GM18870 (cell line): ENCODE data around the gene ZCRB1.
A peak's percentile ranks its signal among the peaks of the same experiment; 100 is the strongest.
"Not testable (repeated sequence)": the region's sequence is repeated elsewhere in the genome, so short reads cannot be mapped to it uniquely, and the experiment has no call there.

Source experiments
- ATAC-seq: cut with Tn5 transposase; IDR thresholded peaks from one replicate; pipeline ENCODE4 v1.9.1; 2021; ENCODE audit warnings: moderate library complexity; ENCODE audit not compliant: unreplicated experiment

The ZCRB1 gene

DNA sequence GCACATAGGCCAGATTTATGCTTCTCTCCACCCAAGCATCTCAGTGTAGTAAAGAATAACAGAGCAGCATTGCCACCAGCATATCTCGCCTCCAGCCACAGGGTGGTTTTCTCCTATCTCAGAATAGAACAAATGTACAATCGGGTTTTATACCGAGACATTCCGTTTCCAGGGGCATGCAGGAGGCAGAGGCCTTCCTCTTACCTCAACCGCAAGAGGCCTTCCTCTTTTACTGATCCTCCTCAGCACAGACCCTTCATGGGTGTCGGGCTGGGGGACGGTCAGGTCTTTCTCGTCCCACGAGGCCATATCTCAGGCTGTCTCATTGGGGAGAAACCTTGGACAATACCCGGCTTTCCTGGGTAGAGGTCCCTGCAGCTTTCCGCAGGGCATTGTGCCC lies 4.2 kb upstream of the ZCRB1 start:
- not testable (repeated sequence) for ATAC-seq

DNA sequence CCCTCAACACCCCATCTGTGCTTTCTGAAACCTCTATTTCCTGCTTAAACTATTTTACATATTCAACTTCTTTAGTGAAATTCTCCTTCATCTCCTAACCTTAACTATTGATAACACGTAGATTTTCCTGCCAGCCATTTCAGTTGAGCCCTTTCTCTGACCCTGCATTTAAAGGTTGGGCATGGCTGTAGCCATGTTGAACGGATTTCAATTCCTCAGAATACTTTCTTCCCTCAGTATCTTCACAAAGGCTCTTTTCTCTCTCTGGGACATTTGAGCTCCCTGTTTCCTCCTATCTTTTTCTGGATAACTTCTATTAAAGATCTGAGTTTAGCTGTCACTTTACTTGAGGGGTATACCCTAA lies 1.3 kb upstream of the ZCRB1 start:
- ATAC-seq = no peak

- ATAC-seq = peak; percentile 33
Observed at GRCh38 chr12:42326541-42327226, 790 bp upstream of the ZCRB1 start.

DNA sequence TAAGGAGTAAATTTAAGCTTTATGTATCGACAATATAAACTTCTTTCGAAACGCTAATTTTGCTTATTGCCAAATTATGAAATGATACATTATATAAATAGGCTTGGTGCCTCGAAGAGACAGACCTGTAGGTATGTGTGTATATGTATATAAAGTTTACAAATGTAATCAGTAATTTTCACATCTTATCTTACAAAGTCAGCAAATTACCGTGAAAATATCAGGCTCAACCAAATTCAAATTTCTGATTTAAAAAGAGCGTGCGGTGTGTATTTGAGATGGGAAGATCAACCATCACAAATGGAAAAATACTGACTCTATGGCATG lies 605 bp downstream of the ZCRB1 start:
- no peak for ATAC-seq

DNA sequence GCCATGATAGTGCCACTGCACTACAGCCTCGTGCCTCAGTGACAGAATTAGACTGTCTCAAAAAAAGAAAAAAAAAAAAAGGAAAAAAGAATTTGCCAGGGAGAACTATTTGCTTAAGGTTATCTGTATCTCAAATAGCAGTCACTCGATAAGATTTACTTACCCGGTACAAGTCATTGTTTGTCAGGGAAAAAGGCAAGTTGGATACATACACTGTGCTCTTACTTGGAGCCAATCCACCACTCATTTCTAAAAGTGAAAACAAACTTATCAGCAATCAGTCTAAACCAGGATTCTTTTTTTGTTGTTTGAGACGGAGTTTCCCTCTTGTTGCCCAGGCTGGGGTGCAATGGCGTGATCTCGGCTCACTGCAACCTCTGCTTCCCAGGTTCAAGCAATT lies 2.0 kb downstream of the ZCRB1 start:
- ATAC-seq = no peak

DNA sequence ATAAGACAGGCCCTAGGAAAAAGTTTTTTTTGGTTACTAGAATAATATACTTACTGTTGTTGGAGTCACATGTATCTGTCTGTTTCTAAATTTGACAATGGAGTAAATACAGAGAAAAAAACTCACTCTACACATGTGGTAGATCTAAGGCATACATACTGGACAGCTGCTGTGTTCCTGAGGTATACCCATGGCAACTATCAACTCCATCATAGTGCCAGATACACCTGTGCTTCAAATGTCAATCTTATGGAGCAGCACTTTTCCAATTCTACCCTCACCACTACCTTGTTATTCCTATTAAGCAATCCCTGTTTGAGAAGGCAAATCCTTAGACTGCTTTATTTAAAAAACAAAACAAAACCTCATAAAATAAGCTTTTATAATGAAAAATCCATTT lies 3.3 kb downstream of the ZCRB1 start:
- no peak for ATAC-seq

DNA sequence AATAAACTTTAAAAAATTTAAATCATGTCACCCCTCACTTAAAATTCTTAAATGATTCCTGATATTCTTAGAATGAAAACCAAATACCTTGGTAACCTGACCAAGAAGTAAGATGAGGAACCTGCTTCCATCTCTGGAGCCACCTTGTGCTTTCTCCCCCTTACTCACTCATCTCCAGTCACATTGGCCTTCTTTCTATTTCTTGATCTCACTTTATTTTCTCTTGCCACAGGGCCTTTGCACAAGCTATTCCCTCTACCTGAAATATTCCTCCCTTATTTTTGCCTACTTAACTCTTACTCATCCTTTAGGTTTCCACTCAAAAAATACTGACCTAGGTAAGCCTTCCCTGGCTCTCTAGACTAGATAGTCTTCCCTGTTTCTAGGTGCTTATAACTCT lies 5.1 kb downstream of the ZCRB1 start:
- no peak for ATAC-seq

- ATAC-seq = no peak
Observed at GRCh38 chr12:42315108-42315507, 10.8 kb downstream of the ZCRB1 start.

DNA sequence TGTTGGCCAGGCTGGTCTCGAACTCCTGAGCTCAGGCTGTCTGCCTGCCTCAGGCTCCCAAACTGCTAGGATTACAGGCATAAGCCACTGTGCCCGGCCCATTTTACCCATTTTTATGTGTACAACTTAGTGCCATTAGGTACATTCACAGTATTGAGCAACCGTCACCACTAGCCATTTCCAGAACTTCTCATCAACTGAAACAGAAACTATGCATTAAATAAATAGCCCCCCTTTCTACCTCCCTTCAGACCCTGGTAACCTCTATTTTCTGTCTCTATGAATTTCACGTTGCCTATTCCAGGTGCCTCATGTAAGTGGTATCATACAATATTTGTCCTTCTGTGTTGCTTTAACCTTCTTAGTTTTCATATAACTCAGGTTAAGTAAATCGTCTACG lies 15.9 kb downstream of the ZCRB1 start:
- ATAC-seq = no peak

- ATAC-seq = no peak
Observed at GRCh38 chr12:42308390-42308789, 17.5 kb downstream of the ZCRB1 start.

GRCh38 chr12:42306297-42306696 lies 19.6 kb downstream of the ZCRB1 start:
- no peak for ATAC-seq

GRCh38 chr12:42299392-42300308 lies 26.2 kb downstream of the ZCRB1 start:
- peak; percentile 84 for ATAC-seq

DNA sequence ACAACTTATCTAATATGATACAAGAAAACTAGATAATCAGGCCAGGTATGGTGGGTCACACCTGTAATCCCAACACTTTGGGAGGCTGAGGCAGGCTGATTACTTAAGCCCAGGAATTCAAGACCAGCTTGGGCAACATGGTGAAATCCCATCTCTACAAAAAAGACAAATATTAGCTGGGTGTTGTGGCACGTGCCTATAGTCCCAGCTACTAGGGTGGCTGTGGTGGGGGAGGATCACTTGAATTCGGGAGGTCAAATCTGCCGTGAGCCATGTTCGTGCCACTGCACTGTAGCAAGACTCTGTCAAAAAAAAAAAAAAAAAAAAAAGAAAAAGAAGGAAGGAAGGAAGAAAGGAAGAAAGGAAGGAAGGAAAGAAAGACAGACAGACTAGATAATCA lies 27.0 kb downstream of the ZCRB1 start:
- ATAC-seq = no peak

DNA sequence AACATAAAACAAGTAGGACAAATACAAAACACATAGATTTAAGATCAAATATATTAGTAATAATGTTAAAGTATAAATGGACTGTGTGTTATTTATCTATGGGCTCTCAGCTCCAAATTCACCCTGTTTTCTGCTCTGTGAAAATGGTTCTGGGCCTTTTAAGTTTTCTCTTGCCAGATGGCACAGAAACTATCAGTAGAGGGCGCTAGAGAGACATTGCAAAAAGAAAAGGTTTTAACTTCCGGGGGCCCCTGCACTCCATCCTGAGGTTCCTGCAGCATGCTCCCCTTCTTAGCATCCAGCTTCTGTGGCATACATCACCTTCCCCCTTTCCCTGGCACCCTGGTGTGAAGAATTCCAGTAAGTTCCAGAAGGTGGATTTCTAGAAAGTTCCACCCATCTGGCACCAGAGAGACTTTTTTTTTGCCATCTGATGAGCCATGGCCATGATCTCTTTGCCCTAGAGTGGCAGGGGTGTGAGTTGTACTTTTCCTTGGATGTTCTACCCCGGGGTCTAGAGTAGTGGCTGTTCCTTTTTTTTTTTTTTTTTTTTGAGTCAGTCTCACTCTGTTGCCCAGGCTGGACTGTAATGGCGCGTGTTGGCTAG lies 29.3 kb downstream of the ZCRB1 start:
- no peak for ATAC-seq

DNA sequence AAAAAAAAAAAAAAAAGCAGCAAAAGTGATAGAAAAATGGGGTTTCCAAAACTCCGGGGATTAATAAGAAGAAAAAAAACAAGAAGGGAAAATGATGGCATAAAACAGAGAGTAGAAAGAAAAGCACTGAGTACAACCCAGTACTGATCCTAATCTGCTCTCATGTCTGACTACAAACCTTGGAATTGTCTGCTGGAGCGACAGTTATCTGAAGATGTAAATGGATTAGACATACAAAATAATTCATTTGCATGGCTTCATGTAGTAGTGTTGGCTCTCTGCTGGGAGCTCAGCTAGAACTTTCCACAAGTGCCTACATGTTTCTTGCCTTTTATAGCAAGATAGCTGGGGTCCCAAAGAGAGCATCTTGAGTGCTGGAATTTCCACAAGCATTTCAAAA lies 34.2 kb downstream of the ZCRB1 start:
- ATAC-seq = no peak

- ATAC-seq = no peak
Observed at GRCh38 chr12:42288544-42288943, 37.4 kb downstream of the ZCRB1 start.

- ATAC-seq = no peak
Observed at GRCh38 chr12:42286741-42287140, 39.2 kb downstream of the ZCRB1 start.

DNA sequence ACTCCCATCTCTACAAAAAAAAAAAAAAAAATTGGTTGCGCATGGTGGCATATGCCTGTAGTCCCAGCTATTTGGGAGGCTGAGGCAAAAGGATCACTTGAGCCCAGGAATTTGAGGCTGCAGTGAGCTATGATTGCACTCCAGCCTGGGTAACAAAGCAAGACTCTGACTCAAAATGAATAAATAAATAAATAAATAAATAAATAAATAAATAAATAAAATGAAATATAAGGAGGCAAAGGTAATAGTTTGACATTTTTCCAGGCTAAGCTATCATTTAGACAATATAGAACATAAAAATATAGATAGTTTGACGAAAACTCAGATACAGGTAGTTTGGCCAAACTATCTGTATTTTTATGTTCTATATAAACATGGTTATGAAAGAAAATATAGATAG lies 40.5 kb downstream of the ZCRB1 start:
- no peak for ATAC-seq

GRCh38 chr12:42284876-42285275 lies 41.0 kb downstream of the ZCRB1 start:
- no peak for ATAC-seq

- ATAC-seq = no peak
Observed at GRCh38 chr12:42284157-42284556, 41.7 kb downstream of the ZCRB1 start.

GRCh38 chr12:42283739-42284138 lies 42.2 kb downstream of the ZCRB1 start:
- ATAC-seq = no peak

DNA sequence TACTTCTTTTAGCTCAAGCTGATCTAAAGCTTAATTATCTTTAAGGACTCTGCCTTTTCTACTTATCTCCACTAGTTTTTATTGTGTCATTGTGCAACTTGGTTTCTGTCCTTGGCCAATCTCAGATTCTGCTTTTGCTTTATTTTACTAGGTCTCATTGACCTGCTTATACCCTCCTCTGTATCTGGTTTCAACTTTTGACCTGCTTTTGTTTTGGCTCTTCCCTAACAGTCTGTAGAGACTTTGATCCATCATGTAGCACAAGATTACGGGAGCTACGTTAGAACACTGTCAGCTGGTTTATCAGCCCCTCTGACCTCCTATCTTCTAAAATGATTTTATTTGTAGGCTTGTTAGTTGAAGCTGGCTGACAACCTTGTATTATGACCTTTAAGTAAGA lies 43.6 kb downstream of the ZCRB1 start:
- ATAC-seq = no peak
